GM19397 (cell line): ENCODE data around the gene KDM4E.
"Not testable (repeated sequence)": the region's sequence is repeated elsewhere in the genome, so short reads cannot be mapped to it uniquely, and the experiment has no call there.

Experiments used
- ATAC-seq: cut with Tn5 transposase; IDR thresholded peaks from one replicate; pipeline ENCODE4 v1.9.1; 2021; ENCODE audit warnings: mild to moderate bottlenecking, moderate library complexity; ENCODE audit not compliant: unreplicated experiment

KDM4E gene

DNA sequence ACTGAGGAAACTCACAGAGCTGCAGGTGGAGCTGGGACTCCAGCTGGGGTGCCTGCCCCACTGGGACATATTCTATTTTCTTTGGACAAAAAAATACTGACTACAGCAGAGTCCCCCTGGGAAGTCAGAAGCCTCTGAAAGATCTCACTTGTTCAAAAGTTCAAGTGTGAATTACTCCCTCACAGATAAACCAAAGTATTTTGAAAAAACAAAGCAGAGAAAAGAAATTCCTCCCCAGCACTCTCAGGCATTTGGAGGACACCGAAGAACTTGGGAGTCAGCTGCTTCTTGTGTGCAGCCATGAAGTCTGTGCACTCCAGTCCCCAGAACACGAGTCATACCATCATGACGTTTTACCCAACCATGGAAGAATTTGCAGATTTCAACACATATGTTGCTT is 24.1 kb downstream of the KDM4E start, which contains the start of gene KDM4F:
Gene KDM4F, plus strand, starts transcription at position 301 of the 400 bp plus-strand sequence.
- ATAC-seq = not testable (repeated sequence)

DNA sequence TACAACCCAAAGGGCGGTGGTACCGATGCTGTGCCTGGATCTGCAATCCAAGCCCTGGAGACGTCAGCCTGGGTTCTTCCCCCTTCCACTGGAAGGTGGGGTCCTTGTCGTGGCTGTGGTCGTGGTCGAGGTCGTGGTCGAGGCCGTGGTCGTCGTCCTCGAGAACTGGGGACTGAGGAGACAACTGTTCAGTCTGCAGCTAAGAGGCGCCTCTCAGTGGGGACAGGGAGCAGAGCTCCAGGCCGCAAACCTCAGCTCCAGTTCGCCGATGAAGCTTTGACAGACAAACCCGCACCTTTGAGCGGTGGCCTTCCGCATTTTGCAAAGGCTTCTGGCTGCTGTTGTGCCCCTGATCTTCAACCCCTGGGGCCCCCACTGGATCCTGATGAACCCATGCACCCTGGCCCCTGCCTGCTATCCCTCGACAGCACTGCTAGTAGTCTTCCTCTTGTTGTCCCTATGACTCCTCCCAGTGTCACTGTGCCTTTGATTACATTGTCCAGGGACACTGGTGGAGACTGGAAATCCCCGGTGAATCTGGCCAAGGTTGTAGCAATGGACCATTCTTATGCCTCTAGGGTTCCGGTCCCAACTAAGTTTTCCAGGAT is 25.6 kb downstream of the KDM4E start:
- ATAC-seq = no peak

DNA sequence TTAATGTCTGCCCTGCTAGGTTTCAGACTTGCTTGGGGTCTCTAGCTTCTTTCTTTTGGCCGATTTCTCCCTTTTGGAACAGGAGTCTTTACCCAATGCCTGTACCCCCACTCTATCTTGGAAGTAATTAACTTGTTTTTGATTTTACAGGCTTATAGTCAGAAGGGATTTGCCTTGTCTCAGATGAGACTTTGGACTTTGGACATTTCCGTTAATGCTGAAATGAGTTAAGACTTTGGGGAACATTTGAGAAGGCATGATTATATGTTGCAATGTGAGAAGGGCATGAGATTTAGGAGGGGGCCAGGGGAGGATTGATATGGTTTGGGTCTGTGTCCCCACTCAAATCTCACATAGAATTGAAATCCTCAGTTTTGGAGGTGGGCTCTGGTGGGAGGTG is 29.3 kb downstream of the KDM4E start:
- no peak for ATAC-seq

DNA sequence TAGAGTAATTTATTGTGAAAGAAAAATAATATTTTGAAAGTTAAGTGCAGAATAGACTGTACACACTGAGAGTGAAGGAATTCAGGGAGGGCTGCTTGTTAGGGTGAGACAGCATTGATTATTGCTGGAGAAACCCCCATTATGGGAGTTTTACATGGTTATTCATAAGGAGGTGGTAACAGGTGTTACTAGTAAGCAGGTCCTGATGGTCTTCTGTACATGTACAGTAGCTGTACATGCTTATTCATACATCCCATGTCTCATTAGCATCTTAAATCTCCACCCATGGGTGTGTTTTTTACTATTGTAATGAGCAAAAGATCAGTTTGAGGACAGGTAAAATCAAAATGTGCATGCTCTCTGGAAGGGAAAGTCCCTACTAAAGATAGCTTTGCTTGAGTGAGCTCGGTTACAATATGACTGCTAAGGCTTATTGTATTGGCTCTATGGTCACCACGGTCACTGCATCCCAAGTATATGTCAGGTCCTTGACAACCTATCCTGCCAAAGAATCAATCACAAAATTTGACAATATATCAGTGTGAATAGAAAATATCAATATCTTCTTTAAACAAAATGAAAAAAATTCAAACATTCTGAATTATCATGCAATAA is 30.3 kb downstream of the KDM4E start:
- ATAC-seq = peak; percentile 89

DNA sequence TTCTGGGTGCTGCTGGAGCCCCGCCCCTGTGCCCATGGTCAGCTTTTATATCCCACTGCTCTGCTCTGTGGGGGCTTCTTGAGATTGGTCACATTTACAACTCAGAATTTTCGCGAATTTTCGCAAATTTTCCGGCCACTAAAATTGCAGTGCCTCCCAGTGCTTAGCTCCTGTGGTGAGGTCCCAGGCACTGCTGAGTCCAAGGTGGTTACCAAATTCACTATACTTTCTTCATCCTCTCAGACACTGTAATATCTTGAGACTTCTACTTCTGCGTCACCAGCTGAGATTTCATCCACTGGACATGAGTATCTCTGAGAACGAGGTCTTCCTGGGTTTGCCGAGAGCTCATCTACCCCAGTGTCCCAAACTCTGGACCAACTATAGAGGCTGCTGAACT is 32.9 kb downstream of the KDM4E start:
- ATAC-seq = no peak

DNA sequence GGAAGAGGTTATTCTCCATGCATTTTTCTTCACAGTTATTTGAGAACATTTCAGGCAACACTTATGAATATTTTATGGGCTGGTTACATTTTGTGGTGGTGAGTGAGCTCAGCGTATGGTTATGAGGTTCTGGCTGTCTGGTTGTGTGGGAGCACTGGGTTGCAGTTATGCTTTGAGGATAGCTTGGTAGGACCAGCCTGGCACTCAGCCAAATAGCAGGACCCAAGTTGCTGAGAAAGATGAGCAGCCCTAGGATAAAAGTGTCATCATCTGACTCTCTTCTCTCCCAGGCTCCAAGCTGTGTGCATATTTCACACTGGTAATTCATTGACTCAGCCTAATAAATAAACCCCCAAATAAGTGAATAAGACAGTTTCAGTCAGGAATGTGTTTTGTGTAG is 33.6 kb downstream of the KDM4E start:
- ATAC-seq = no peak

DNA sequence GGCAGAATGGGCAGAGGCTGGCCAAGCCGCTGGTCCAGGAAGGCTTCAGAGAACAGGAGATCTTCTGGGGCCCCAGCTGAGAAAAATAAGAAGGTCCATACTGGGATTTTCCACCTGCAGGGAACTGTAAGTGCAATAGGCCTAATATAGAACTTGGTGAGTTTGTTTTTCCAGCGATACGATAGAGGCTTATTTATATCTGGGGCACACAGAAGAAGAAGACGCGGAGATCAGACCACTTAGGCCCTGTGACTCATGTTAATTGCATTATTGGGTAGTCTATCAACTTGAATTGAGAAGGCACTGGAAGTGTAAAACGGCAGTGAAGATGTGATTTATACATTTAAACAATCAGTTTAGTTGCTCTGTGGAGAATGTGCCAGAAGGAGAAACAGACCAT is 34.0 kb downstream of the KDM4E start:
- no peak for ATAC-seq

DNA sequence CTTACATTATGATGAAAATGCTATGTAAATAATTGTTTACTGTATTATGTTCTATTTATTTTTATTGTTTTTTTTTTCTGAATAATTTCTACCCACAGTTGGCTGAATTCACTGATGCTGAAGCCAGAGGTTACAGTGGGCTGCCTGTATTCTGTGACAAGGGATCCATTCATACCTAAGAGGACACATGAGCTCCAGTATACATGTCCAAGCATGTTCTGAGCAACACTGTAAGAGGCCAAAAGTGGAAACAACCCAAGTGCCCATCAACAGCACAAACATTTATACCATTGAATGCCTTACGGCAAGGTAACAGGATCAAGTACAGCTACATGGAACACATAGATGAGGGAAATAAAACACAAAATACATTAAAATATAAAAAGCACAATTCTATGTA is 40.3 kb downstream of the KDM4E start:
- ATAC-seq = no peak

DNA sequence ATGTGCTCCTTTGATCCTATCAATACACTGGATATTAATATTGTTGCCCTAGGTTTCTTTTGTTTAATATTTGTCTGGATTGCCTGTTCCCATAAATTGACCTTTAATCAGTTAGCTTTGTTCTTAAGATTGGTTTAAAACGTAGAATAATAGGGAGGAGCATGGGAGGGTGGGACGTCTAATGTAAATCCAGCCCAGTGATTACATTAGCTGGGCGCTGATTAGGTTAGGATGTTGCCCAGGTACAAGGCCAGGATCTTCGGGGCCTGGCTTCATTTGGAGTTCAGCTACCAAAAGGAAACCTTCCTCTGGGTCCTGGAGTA is 41.6 kb downstream of the KDM4E start, which contains the start of gene SRSF8:
Gene SRSF8, plus strand, starts transcription at position 204 of the 323 bp plus-strand sequence. CDS start 308 bp downstream, outside the sequence.
- ATAC-seq = peak; percentile 33

DNA sequence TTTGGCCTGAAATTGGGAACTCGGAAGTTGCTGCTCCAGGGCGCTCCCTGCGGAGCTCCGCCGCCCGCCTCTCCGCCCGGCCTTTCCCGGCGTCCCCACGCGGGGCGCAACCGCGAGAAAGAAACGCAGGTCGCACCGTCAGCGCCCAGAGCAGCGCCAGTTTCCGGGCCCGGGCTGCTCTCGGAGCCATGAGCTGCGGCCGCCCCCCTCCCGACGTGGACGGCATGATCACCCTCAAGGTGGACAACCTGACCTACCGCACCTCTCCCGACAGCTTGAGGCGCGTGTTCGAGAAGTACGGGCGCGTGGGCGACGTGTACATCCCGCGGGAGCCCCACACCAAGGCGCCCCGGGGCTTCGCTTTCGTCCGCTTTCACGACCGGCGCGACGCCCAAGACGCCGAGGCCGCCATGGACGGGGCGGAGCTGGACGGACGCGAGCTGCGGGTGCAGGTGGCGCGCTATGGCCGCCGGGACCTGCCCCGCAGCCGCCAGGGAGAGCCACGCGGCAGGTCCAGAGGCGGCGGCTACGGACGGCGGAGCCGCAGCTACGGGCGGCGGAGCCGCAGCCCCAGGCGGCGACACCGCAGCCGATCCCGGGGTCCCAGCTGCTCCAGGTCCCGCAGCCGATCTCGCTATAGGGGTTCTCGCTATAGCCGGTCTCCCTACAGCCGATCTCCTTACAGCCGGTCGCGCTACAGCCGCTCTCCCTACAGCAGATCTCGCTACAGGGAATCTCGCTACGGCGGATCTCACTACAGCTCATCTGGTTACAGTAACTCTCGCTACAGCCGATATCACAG is 42.2 kb downstream of the KDM4E start:
- peak; percentile 73 for ATAC-seq

DNA sequence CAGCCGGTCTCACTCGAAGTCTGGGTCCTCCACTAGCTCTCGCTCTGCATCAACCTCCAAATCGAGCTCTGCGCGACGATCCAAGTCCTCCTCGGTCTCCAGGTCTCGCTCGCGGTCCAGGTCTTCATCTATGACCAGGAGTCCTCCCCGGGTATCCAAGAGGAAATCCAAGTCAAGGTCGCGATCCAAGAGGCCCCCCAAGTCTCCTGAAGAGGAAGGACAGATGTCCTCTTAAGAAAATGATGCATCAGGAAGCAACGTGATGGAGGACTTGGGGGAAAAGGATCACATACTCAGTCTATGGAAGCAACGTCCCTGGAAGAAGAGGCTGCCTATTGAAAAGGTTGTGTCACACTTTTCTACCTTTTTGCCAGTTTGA is 42.8 kb downstream of the KDM4E start:
- ATAC-seq = no peak

DNA sequence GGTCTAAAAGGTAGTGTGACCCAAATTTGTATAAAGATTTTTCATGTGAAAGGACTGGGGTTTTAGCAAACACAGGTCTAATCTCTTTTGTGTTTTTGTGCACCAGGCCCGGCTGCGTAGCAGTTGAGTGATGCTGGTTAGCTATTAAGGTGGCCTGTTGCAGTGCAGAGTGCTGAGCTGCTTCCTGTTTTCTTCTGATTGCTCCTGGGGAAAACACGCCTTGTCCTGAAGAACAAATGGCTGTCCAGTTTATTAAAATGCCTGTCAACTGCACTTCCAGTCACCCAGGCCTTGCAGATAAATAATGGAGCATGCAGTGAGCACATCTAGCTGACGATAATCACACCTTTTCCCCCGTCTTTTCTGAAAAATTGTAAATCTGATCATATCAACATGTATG is 43.5 kb downstream of the KDM4E start:
- ATAC-seq = peak; percentile 47

DNA sequence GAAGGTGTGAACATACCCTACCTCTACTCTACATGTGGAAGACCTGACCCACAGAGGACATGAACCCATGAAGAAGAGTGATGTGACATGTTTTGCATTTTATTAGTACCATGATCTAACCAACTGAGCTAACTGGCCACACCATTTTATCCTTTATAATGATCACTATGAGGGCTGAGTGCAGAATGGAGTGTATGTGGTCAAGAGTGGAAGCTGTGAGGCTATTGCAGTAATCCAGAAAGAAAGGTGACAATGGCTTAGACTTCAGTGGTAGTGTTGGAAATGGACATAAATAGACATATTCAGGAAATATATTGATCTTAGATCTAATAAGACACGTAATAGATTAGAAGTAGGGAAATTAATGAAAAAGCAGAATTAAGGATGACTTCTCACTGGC is 45.4 kb downstream of the KDM4E start:
- no peak for ATAC-seq

DNA sequence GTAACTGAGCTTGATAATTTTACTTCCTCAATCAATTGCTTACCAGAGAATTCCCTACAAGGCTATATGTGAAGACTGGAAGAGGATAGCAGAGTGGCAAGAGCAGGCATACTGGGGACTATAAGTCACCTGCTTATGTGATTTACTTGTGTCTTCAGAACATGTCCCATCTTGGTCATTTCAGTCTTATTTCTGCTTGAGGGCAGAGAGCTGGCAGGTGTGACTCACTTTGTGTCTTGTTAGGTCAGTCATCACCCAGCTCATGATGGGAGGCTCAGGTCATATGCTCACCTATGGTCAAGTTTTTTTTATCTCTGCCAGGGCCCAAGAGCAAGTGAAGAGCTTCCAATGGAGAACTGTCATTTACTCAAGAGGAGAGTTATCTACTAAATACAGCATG is 47.9 kb downstream of the KDM4E start:
- no peak for ATAC-seq

DNA sequence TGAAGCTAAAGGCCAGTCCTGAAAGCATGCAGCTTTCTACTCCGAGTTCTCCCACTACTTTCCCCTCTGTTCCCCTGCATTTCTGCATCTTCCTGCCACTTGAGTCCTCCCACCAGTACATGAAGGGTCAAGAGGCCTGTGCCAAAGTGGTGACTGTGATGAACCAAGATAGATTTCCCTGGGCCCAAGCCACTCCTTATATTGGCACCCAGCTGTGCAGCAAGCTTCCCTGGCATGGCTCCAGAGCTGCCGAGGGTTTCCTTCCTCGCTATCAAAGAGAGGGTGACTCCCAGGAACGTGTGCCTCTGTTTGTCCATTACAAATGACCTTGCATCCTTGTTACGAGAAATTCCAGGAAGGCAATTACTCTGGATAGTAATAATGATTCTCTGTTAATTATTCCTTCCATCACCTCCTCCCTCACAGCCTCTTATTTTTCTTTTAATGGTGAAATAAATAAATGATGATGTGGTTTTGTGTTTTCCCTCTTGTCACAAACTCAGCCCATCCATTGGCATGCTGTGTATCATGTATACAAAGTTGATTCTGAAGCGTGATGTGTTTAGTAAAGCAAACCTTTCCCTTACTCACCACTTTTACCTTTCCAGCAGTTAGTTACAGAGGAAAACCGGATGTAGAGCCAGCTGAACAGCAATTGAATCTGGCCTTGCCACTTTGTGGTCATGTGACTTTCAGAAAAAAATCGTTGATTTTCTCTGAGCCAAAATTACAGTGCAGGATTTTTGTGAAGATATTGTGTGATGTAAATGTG is 49.9 kb downstream of the KDM4E start:
- ATAC-seq = no peak

DNA sequence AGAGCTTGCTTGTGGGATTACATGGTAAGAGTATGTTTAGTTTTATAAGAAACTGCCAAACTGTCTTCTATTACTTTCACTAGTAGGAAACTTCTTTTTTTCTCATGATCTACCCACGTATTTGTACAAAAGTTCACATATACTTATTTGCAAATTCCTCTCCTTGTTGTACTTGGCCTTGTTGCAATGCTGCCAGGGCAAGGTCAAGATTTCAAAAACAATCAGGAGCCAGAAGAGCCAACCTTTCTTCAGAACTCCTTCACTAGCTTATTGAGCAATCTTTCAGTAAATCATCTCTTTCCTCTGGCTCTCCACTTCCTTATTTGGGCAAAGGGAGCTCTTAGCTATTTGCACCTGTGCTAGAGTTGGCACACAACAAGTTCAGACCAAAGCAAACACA is 51.4 kb downstream of the KDM4E start:
- no peak for ATAC-seq

DNA sequence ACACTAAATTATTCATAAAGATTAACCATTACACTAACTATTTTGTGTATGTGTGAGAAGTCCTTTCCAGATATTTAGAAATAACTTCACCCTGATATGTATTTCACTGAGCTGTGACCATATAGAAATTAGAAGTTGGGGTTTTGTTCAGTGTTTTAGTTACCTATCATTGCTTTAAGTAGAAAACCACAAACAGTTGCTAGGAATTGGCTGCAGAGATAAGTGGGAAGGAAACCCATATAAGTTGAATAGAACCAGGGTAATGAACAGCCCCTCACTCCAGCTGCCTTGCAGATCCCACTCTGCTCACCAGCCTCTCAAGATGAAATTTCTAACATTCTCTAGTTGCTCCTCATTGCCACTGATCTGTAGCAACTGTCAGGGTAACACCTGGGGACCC is 51.9 kb downstream of the KDM4E start:
- no peak for ATAC-seq
